Activated T-helper 1 cell treated with anti-CD3 and anti-CD28 coated beads, Interleukin-2, amount 50 U/mL, for 16 hours (primary cell): Measurements from ENCODE around the gene NCAN.
"Not testable (repeated sequence)": the region's sequence is repeated elsewhere in the genome, so short reads cannot be mapped to it uniquely, and the experiment has no call there.

Experiments
- DNase-seq, 2 donors: peaks; one replicate each; pipeline ENCODE4 v3.0.0-alpha.2; 2020; ENCODE audit warnings: low read depth in 1 of 2, low spot score in 1 of 2

Gene NCAN

DNA sequence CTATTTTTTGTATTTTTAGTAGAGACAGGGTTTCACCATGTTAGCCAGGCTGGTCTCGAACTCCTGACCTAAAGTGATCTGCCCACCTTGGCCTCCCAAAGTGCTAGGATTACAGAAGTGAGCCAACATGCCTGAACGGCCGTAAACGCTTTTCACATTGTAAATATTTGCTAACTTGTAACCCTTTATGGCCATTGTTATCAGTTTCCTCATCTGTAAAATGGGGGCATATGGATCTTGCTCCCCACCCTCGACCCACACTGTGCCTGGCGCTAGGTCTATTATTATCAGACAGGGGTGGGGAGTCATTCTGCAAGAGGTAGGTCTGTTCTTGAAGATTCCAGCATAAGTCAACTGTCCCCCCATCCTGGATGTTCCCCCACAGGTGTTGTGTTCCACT lies 11.9 kb downstream of the NCAN start:
- DNase-seq = no peak

DNA sequence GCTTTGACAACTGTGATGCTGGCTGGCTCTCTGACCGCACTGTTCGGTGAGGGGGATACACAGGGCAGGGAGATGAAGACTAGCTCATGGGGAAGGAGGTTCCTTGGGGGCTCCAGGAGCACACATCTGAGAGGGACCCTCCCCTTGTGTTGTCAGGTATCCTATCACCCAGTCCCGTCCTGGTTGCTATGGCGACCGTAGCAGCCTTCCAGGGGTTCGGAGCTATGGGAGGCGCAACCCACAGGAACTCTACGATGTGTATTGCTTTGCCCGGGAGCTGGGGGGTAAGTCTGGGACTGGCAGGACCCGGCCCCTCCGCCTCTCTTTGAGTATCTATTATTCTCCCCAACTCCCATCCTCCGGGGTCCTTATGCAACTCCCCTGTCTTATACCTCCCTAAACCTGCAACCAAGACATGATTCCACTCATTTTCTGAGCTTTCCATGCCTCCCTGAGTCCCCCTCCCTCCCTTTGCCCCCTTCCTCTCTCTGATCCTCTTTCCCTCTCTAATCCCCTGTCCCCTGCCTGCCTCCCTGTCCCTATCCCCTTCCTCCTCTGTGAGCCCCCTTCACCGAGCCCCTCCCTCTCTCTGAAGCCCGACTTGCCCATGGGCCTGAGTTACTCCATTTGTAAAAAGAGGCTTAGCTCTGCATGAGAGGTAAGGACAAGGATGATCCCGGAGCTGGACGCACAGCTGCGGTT lies 12.5 kb downstream of the NCAN start:
- no peak for DNase-seq

DNA sequence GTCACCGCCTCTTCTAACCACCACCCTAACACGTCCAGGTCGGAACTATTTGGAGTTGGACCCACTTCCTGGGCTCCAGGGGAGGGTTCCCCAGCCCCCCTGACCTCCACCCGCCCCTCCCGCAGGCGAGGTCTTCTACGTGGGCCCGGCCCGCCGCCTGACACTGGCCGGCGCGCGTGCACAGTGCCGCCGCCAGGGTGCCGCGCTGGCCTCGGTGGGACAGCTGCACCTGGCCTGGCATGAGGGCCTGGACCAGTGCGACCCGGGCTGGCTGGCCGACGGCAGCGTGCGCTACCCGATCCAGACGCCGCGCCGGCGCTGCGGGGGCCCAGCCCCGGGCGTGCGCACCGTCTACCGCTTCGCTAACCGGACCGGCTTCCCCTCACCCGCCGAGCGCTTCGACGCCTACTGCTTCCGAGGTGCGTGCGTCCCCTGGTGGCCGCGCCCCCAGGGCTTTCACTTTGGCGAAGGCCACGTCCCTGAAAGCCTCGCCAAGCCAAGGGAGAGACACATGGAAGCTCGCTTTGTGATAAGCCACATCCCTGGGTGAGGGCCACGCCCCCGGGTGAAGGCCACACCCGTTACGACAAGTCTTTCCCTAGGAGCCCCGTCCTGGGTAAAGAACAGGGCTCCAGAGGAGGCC lies 13.2 kb downstream of the NCAN start:
- DNase-seq = peak; percentile 55 to 58

DNA sequence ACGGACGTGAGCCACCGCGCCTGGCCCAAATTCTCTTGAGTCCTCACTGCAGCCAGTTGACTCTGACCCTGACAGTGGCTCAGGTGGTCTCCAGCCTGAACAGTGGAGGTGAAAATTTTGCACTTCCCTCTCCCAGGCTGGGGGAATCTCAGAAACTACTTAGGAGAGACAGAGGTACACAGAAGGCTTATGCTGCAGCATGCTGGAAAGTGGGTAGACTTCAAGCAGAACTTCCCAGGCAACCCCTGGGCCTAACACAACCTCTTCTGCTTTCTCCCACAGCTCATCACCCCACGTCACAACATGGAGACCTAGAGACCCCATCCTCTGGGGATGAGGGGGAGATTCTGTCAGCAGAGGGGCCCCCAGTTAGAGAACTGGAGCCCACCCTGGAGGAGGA lies 14.4 kb downstream of the NCAN start:
- DNase-seq = no peak

DNA sequence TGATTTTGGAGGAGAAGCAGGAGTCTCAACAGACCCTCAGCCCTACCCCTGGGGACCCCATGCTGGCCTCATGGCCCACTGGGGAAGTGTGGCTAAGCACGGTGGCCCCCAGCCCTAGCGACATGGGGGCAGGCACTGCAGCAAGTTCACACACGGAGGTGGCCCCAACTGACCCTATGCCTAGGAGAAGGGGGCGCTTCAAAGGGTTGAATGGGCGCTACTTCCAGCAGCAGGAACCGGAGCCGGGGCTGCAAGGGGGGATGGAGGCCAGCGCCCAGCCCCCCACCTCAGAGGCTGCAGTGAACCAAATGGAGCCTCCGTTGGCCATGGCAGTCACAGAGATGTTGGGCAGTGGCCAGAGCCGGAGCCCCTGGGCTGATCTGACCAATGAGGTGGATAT lies 14.9 kb downstream of the NCAN start:
- no peak for DNase-seq

DNA sequence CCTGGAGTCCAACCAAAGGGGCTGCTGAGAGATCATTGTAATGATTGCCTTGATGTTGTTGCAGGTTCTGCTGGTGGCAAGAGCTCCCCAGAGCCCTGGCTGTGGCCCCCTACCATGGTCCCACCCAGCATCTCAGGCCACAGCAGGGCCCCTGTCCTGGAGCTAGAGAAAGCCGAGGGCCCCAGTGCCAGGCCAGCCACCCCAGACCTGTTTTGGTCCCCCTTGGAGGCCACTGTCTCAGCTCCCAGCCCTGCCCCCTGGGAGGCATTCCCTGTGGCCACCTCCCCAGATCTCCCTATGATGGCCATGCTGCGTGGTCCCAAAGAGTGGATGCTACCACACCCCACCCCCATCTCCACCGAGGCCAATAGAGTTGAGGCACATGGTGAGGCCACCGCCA lies 15.5 kb downstream of the NCAN start:
- DNase-seq = no peak

DNA sequence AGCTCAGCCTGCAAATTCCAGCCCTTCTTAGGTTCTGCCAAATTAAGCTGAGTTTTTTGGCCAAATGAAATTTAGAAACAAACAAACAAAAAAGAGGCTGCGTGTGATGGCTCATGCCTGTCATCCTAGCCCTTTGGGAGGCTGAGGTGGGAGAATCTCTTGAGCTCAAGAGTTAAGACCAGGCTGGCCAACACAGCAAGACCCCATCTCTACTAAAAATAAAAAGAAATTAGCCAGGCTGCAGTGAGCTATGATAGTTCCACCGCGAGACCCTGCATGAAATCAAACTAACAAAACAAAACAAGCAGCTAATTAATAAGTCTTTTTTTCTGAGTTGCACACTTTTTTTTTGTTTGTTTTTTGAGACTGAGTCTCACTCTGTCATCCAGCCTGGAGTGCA lies 17.9 kb downstream of the NCAN start:
- no peak for DNase-seq

DNA sequence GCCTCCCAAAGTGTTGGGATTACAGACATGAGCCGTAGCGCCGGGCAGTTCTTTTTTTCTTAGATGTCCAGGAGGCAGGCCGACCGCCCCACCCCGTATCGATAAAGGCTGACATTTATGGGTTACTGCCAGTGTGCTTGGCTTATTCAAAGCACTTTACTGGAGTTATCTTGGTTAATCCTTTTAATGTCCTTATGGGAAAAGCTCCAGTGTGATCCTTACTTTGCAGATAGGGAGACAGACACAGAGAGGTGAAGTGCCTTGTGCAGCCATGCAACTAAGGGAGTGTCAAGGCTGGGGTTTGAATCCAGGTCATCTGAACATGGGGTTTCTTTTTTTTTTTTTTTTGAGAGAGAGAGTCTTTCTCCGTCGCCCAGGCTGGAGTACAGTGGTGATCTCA lies 19.2 kb downstream of the NCAN start:
- DNase-seq = no peak

DNA sequence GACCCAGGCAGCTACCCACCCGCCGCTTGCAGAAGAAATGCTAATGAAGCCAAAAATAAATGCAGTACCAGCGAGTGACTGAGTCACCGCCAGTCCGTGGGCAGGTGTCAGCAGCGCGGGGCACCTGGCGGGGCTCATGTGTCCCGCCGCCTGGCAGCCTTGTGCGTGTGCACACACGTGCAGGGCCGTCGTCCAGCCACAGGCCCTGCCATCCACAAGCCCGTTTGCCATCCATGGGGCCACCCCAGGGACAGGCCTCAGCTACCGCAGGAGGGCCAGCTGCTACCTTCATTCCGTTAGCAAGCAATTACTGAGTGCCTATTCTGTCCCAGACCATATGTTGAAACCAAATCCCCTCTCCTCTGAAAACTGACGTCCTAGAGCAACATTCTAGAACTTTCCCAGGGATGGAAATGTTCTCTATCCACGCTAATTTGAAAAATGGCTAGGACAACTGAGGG lies 20.5 kb downstream of the NCAN start:
- no peak for DNase-seq

DNA sequence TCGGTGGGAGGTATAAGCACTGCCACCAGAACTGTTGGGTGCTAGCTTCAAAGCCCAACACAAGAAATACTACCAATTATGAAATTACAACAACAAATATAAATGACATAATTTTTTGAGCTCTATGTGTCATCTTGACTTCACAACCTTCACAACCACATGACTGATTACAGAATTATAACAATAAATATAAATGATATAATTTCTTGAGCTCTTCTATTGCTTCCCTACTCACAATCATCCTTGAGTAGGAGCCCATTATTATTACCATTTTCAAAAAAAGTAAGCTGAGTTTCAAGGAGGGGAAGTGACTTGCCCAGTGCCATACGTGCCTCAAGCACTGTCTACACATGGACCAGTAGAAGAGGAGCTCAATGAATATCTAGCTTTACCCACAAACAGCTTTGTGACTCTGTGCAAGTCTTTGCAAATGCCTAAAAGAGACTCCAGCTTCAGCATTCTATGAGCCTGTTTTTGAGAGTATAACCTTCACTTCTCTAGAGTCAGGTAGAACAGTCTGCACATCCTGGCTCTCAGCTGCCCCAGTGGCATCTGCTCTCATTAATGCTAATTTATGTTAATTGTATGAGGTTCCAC lies 22.6 kb downstream of the NCAN start:
- DNase-seq = no peak

DNA sequence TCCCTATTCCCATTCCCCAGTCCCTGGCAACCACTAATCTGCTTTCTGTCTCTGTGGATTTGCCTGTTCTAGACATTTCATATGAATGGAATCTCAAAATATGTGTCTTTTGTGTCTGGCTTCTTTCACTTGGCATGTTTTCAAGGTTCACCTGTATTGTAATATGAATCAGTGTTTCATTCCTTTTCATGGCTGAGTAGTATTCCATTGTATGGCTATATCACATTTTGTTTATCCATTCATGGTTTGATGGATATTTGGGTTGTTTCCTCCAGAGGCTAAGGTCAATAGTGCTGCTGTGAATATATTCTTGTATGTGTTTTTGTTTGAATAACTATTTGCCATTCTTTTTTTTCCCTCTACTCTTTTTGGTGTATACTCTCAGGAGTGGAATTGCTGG lies 24.4 kb downstream of the NCAN start:
- no peak for DNase-seq

DNA sequence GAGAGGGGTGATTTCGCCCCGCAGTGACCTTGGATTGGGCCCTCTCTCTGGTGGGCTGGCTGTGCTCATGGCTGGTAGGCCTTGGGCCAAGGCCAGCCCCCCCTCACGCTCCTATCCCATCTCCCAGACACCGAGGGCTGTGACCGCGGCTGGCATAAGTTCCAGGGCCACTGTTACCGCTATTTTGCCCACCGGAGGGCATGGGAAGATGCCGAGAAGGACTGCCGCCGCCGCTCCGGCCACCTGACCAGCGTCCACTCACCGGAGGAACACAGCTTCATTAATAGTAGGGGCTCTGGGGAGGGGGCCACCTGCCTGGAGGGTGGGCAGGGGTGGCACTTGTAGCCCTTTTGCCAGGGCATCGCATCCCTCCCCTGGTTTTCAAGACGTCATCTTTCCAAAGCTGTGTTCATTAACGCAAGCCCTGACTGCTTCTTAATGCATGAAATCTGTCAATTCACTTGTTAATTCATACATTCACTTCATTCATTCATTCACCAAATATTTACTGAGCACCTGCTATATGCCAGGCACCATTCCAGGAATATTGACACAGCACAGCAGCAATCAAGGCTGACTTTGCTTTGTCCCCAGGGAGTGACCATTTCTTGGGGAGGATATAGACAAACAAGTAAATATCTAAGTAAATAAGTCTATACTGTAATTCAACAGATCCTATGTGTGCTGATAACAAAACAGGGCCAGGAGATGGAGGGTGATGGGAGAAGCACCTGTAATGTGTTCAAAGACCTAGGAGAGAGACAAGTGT lies 26.6 kb downstream of the NCAN start:
- DNase-seq = no peak

DNA sequence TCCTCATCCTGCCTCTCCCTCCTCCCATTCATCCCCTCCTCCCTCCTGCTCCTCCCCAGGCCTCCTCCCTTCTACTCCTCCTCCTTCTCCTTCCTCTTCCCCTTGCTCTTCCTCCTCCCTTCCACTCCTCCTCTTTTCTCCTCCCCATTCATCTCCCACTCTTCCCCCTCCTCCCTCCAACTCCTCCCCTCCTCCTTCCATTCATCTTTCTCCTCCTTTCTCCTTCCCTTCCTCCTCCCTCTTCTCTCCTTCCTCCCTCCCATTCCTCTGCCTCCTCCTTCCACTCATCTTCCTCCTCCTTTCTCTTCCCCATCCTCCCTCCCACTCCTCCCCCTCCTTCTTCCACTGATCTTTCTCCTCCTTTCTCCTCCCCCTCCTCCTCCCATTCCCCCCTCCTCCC lies 27.9 kb downstream of the NCAN start:
- DNase-seq = no peak

DNA sequence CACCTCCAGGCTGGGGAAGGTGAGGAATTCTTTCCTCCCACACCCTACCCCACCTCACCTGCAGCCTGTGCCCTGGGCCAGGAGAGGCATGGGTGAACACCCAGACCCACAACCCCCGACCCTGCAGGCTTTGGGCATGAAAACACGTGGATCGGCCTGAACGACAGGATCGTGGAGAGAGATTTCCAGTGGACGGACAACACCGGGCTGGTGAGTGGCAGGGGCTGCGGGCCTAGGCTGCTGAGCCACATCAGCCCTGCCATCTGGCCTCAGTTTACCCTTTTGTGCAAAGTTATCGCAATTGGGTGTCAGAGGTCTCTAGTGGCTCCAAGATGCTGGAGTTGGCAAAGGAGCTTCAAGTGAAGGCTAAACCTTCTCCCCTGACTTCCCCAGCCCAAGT lies 28.7 kb downstream of the NCAN start:
- no peak for DNase-seq

DNA sequence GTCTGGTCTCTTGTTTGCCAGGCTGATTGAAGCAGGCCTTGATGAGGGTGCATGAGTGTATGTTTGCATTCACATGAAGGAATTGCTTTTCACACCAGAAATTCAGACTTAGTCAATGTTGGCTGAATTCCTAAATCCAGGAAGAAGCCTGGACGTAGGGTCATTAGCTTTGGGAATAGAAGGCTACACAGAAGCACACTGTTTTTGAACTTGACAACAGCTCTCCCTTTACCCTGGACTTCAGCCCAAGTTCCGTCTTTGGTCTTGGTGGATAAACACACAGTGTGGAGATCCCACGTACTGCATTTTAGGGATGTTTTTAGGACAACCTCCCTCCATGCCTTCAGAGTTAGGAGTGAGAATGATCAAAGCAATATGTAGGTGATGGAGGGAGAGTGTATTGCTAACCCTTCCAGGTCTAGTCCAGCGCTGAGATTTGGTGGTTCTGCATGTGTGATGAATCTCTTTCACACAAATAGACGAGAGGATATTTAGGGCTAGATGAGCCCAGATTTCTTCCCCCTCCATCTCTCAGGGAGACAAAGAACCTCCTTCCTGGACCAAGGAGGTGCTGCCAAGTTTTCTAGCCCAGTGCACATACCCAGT lies 38.5 kb downstream of the NCAN start:
- DNase-seq = no peak

DNA sequence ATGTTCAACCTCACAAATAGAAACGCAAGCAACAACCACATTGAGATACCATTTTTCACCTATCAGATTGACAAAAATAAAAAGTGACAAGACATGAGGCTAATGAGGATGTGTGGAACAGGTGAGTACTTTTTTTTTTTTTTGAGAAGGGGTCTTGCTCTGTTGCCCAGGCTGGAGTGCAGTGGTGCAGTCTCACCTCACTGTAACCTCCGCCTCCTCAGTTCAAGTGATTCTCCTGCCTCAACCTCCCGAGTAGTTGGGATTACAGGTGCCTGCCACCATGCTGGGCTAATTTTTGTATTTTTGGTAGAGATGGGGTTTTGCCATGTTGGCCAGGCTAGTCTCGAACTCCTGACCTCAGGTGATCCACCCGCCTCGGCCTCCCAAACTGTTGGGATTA lies 41.7 kb downstream of the NCAN start:
- not testable (repeated sequence) for DNase-seq

DNA sequence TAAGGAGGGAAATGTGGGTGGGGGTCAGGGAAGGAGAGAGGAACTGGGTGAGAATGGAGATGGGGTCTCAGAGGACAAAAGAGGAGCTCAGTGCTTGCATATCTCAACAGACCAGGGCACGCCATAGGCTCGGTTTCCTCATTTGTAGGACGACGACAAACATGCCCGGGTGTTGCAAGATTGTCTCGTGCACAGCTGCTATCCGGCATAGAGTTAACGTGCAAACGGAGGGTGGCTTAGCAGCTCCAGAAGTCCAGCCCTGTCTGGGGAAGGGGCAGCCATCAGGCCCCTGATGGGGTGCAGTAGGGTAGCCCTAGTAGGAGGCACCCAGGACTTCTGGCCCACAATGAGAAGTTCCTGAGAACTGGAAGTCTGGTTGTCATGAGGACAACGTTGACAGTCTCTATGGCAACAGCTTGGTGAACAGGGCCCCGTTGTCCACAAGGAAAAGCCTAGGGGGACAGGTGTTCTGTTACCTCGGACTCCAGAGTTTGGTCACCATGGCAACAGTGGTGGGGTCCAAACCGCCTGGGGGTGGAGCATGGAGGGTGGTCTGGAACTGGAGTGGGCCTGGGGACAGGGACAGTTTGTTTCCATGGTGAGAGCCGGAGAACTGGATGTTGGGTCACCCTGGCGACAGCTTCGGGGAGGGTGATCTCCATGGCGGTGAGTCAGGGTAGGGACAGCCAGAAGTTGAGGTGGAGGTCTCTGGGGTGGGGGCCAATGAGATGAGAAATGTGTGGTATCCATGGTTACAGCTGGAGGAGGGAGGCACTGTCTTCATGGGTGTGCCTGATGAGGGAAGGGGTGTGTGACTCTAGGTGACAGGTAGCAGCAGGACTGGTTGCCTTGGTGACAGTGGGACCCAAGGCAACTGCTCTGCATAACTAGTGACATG lies 44.6 kb downstream of the NCAN start:
- no peak for DNase-seq

DNA sequence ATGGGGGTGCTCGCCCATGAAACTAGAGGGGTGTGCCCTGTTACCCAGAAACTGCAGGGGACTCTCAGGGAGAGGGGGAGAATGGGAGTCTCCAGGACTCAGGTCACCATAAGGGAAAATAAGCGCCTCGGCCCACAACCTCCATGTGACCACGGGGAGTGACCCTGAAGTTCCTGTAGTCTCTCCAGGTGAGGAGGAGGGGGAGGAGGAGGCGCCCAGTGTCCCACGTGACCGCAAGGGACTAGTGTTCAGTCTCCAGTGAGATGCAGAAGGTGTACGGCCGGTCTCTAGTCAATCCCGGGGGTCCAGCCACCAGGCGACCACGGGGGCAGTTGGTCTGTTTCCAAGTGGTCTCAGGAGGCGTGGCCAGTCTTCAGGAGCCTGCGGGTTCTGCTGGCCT lies 45.4 kb downstream of the NCAN start:
- DNase-seq = no peak

DNA sequence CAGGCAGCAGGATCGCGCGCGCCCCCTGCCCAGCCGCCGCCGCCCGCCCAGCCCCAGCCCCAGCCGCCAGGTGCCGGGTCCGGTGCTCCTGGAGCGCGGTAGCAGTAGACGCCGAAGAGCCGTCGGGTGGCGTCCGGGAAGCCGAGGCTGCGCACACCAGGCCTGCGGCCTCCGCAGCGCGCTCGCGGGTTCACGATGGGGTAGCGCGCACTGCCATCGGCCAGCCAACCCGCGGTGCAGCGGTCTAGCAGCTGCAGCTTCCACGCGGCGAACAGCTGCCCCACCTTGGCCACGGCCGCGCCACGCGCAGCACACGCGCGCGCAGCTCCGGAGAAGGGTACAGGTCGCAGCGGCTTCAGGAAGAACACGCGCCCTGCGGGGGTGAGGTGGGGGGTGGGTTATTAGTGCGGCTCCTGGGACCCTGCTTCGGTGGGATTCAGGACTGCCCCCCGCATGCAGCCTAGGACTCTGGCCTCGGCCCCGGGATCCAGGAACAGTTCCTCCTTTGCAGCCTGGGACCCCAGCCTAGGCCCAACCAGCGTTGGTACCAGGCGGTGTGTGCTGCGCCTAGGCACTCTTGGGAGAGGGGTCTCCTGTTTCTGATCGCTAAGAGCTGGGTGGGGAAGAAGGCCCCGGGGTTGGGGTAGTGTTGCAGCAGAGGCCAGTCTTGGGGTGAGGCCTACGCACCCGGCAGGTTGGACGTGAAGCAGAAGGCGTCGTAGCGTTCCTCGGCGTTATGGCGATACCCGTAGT lies 46.3 kb downstream of the NCAN start:
- no peak for DNase-seq
